Keratinocyte (primary cell): ENCODE measurements around the gene MPI.

ENCODE experiments used
- CTCF ChIP-seq, 3 experiments: IDR thresholded peaks in 1 of 3; conservative IDR thresholded peaks in 1 of 3; optimal IDR thresholded peaks in 1 of 3; 2 replicates in 2 of 3; 3 replicates in 1 of 3; pipeline versions ENCODE3 to v1.5.1; 2011; ENCODE audit warnings: low read length in 3 of 3, mild to moderate bottlenecking in 3 of 3, moderate library complexity in 2 of 3, control low read depth in 1 of 3, inconsistent platforms in 1 of 3; ENCODE audit not compliant: insufficient read depth in 2 of 3; ENCODE audit errors: extremely low read depth in 1 of 3
- EZH2 ChIP-seq: IDR thresholded peaks from one replicate; pipeline ENCODE4 v1.6.1; 2012; ENCODE audit warnings: inconsistent platforms, mild to moderate bottlenecking, low read length, moderate library complexity

GRCh38 chr15:74864296-74864695 is 25.5 kb upstream of the MPI start:
- TF ChIP-seq CTCF (optimal IDR thresholded peaks at IDR 0.05 in 1 of 3, IDR thresholded peaks at IDR 0.05 in 1 of 3, conservative IDR thresholded peaks at IDR 0.05 in 1 of 3; ENCODE audit: extremely low read depth in 1 of 3, insufficient read depth in 2 of 3, low read length in 3 of 3), result no peak
- no peak for TF ChIP-seq EZH2
